GM23338 (cell line): ENCODE results near the gene CLNK. TPM values are rescaled to one million over a fixed set of nuclear protein-coding genes. Genes with fewer than 3 reads are reported as not detected.

Source experiments
- ATAC-seq: fragments of 200-7000 bp; cut with Tn5 transposase; 3 replicates; pipeline ENCODE4 v1.9.1; 2020
- DNase-seq: peaks from one replicate; pipeline ENCODE4 v3.0.0-alpha.2; 2015; ENCODE audit warnings: low spot score
- H2AFZ ChIP-seq: fragments of 200-600 bp; sonication (generic); 2 replicates; pipeline ENCODE4 v1.8.0; 2016; ENCODE audit warnings: antibody characterized with exemption, mild to moderate bottlenecking, moderate library complexity
- H3F3A ChIP-seq: fragments of 200-600 bp; sonication (generic); replicated peaks from 2 replicates; pipeline ENCODE4 v1.8.0; 2017; ENCODE audit warnings: antibody characterized with exemption, mixed run types, low read depth
- H3K27ac ChIP-seq: fragments of 200-600 bp; sonication (generic); 2 replicates; pipeline ENCODE4 v1.6.1; 2016; ENCODE audit warnings: low read depth
- H3K27me3 ChIP-seq: fragments of 200-600 bp; sonication (generic); 2 replicates; pipeline ENCODE4 v1.8.0; 2016; ENCODE audit warnings: mild to moderate bottlenecking, mixed run types, moderate library complexity; ENCODE audit not compliant: insufficient read depth
- H3K36me3 ChIP-seq: fragments of 200-600 bp; sonication (generic); 2 replicates; pipeline ENCODE4 v1.8.0; 2016; ENCODE audit warnings: mild to moderate bottlenecking; ENCODE audit not compliant: insufficient read depth
- H3K4me1 ChIP-seq: fragments of 200-600 bp; sonication (generic); 2 replicates; pipeline ENCODE4 v1.8.0; 2016; ENCODE audit warnings: mild to moderate bottlenecking, moderate library complexity; ENCODE audit not compliant: insufficient read depth
- H3K4me2 ChIP-seq: fragments of 200-600 bp; sonication (generic); 2 replicates; pipeline ENCODE4 v1.7.1; 2017; ENCODE audit warnings: mixed run types
- H3K4me3 ChIP-seq: fragments of 200-600 bp; sonication (generic); 2 replicates; pipeline ENCODE4 v1.6.1; 2016; ENCODE audit warnings: mixed run types
- H3K79me2 ChIP-seq: fragments of 200-600 bp; sonication (generic); replicated peaks from 2 replicates; pipeline ENCODE4 v1.8.0; 2017; ENCODE audit warnings: mild to moderate bottlenecking; ENCODE audit not compliant: insufficient read depth
- H3K9me2 ChIP-seq: fragments of 200-600 bp; sonication (generic); 2 replicates; pipeline ENCODE4 v1.8.0; 2017; ENCODE audit not compliant: insufficient read depth
- H4K20me1 ChIP-seq: fragments of 200-600 bp; sonication (generic); replicated peaks from 2 replicates; pipeline ENCODE4 v1.8.0; 2017; ENCODE audit warnings: mild to moderate bottlenecking; ENCODE audit not compliant: insufficient read depth
- H3K27ac Mint-ChIP-seq: 2 replicates; pipeline ENCODE4 v1.8.0; 2020; ENCODE audit warnings: inconsistent platforms, mild to moderate bottlenecking, moderate library complexity, mixed read lengths
- H3K27me3 Mint-ChIP-seq: 3 replicates; pipeline ENCODE4 v1.8.0; 2022; ENCODE audit warnings: low read depth, mild to moderate bottlenecking, moderate library complexity, mixed read lengths, inconsistent platforms; ENCODE audit not compliant: insufficient read depth, poor library complexity
- H3K36me3 Mint-ChIP-seq: 3 replicates; pipeline ENCODE4 v1.8.0; 2021; ENCODE audit warnings: low read depth, mild to moderate bottlenecking, inconsistent platforms, moderate library complexity, mixed read lengths
- H3K4me1 Mint-ChIP-seq: 3 replicates; pipeline ENCODE4 v1.8.0; 2020; ENCODE audit warnings: mild to moderate bottlenecking, inconsistent platforms, mixed read lengths
- H3K4me3 Mint-ChIP-seq: 3 replicates; pipeline ENCODE4 v1.8.0; 2021; ENCODE audit warnings: moderate library complexity, mild to moderate bottlenecking, inconsistent platforms, mixed read lengths
- H3K9me3 Mint-ChIP-seq: 3 replicates; pipeline ENCODE4 v1.8.0; 2020; ENCODE audit warnings: moderate library complexity, mild to moderate bottlenecking, inconsistent platforms, mixed read lengths
- CREB1 ChIP-seq: fragments of 250-450 bp; sonication (Bioruptor Pico); IDR thresholded peaks from 2 replicates; pipeline ENCODE4 v1.5.0; 2020; ENCODE audit warnings: low read depth, mild to moderate bottlenecking, moderate library complexity
- CTCF ChIP-seq, 2 experiments: fragments of 200-600 bp in 1 of 2; sonication (generic) in 1 of 2; conservative IDR thresholded peaks; 2 replicates each; pipeline versions ENCODE4 v1.5.1 to v1.6.1; 2016 to 2017; ENCODE audit warnings: antibody characterized with exemption in 2 of 2, low read depth in 2 of 2, mild to moderate bottlenecking in 2 of 2, moderate library complexity in 1 of 2
- ETS1 ChIP-seq: IDR thresholded peaks from 2 replicates; pipeline ENCODE4 v1.6.1; 2016; ENCODE audit warnings: antibody characterized with exemption
- EZH2 ChIP-seq: fragments of 200-600 bp; sonication (generic); IDR thresholded peaks from one replicate; pipeline ENCODE4 v1.8.0; 2017; ENCODE audit warnings: antibody characterized with exemption, mild to moderate bottlenecking, low read depth; ENCODE audit not compliant: unreplicated experiment
- EZH2phosphoT487 ChIP-seq: fragments of 200-600 bp; sonication (generic); IDR thresholded peaks from one replicate; pipeline ENCODE4 v1.8.1; 2018; ENCODE audit warnings: antibody characterized with exemption; ENCODE audit not compliant: unreplicated experiment
- JUNB ChIP-seq: IDR thresholded peaks from one replicate; pipeline ENCODE4 v1.6.1; 2016; ENCODE audit warnings: antibody characterized with exemption; ENCODE audit not compliant: unreplicated experiment
- POLR2AphosphoS5 ChIP-seq: IDR thresholded peaks from 2 replicates; pipeline ENCODE4 v1.6.1; 2016; ENCODE audit warnings: antibody characterized with exemption, low read depth
- REST ChIP-seq: IDR thresholded peaks from one replicate; pipeline ENCODE4 v1.6.1; 2018; ENCODE audit warnings: antibody characterized with exemption; ENCODE audit not compliant: unreplicated experiment
- STAT1 ChIP-seq: IDR thresholded peaks from one replicate; pipeline ENCODE4 v1.6.1; 2016; ENCODE audit warnings: antibody characterized with exemption; ENCODE audit not compliant: unreplicated experiment
- ZNF114 ChIP-seq: fragments of 250-450 bp; sonication (Bioruptor Pico); IDR thresholded peaks from 2 replicates; pipeline ENCODE4 v1.5.0; 2020; ENCODE audit warnings: mild to moderate bottlenecking, moderate library complexity
- ZNF462 ChIP-seq: fragments of 250-450 bp; sonication (Bioruptor Pico); IDR thresholded peaks from 2 replicates; pipeline ENCODE4 v1.5.0; 2020; ENCODE audit warnings: mild to moderate bottlenecking, moderate library complexity
- polyA plus RNA-seq: library from polyadenylated mRNA; unstranded; fragments of >200 nt; fragmentation: Nextera tagmentation; extraction: Ambion mirVana; gene quantifications from 2 replicates; pipeline ENCODE4 v1.2.1, GENCODE V29; 2016
- total RNA-seq: library from RNA; depleted of rRNA; stranded (reverse); fragments of >200 nt; shearing (Covaris generic); gene quantifications from 2 replicates; pipeline ENCODE4 v1.2.3, GENCODE V29; 2014

Gene CLNK
- total and polyA plus RNA-seq, 2 experiments from 2014 or later, result not detected

- TF ChIP-seq ZNF462 (CRISPR knock-in tag) (no peak), CREB1 (no peak), JUNB (no peak), CTCF (conservative IDR thresholded peaks at IDR 0.05; ENCODE audit: low read depth in 2 of 2) (no peak), STAT1 (no peak), ZNF114 (no peak), EZH2 (no peak)
Measured at GRCh38 chr4:10727140-10727880, 42.7 kb upstream of the CLNK start (continued).

GRCh38 chr4:10722957-10723356, 38.4 kb upstream of the CLNK start:
- Histone ChIP-seq H3K27ac (no peak overlapping the region), H3K27me3 (no peaks in the 10 kb centered on the region), H3F3A (no peaks in the 10 kb centered on the region), H3K4me3 (no peak overlapping the region), H2AFZ (no peak overlapping the region), H3K9me2 (no peaks in the 10 kb centered on the region), H3K4me1 (peaks cover 4% of the 10 kb centered on the region; the same call in 1 of the 2 replicates), H4K20me1 (no peaks in the 10 kb centered on the region), H3K4me2 (no peak overlapping the region), H3K79me2 (no peaks in the 10 kb centered on the region), H3K36me3 (no peaks in the 10 kb centered on the region)
- H3K27me3 Mint-ChIP-seq, result peaks cover 4% of the 10 kb centered on the region
- ATAC-seq (no peak), DNase-seq (no peak)
- H3K36me3 Mint-ChIP-seq, result no peaks in the 10 kb centered on the region
- no peak overlapping the region for H3K27ac Mint-ChIP-seq
- H3K9me3 Mint-ChIP-seq, result no peaks in the 10 kb centered on the region; the same call in 2 of the 3 replicates
- peaks cover 9% of the 10 kb centered on the region for H3K4me1 Mint-ChIP-seq
- H3K4me3 Mint-ChIP-seq, result no peak overlapping the region
- TF ChIP-seq EZH2phosphoT487 (no peak), REST (no peak), ZNF114 (no peak), ETS1 (no peak), CREB1 (no peak), POLR2AphosphoS5 (no peak)
